Breast epithelium (tissue), 3 donors: ENCODE results near the gene FOSL1.

Experiments
- POLR2AphosphoS5 ChIP-seq, 3 donors: sonication (generic); formaldehyde crosslinking; IDR thresholded peaks; one replicate each; pipeline ENCODE4 v1.6.1; 2017; ENCODE audit warnings: antibody characterized with exemption in 3 of 3
- TF ChIP-seq, protein P1 (sequence below), 3 donors: fragments of 450-650 bp; IDR thresholded peaks; one replicate each; pipeline ENCODE4 v1.5.1; 2016 to 2017; ENCODE audit warnings: antibody characterized with exemption in 3 of 3, mild to moderate bottlenecking in 3 of 3, moderate library complexity in 3 of 3

DNA sequence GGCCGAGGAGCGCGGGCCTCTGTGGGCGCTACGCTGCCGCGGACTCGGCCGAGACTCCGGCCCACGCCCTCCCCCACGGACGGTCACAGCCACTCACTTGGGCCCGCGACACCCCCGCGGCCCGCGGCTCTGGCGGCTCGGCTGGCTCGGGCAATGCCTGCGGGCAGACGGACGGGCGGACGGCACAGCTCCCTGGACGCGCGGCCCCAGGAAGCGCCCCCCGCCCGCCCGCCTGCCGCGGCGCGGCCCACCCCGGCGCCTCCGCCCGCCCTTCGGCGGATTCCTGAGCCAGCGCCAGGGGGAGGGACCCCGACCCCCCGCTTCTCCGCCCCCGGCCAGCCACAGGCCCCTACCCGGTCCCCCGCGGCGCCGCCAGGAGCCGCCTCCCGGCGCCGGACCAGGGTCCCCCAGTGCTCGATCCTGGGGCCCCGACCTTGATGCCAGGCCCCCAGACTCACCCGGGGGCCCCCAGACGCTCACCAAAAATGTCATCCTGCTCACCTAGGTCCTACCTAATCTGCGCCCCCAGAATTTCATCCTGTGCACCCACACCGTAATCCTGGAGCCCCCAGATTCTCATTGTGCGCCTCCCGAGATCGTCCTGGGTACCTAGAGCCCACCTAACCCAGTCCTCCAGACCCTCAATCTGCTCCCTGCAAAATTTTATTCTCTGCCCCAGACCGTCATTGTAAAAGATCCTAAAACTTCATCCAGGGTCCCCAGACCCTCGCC is 27.4 kb downstream of the FOSL1 start, which contains the start of gene EFEMP2:
- TF ChIP-seq, protein P1, sequence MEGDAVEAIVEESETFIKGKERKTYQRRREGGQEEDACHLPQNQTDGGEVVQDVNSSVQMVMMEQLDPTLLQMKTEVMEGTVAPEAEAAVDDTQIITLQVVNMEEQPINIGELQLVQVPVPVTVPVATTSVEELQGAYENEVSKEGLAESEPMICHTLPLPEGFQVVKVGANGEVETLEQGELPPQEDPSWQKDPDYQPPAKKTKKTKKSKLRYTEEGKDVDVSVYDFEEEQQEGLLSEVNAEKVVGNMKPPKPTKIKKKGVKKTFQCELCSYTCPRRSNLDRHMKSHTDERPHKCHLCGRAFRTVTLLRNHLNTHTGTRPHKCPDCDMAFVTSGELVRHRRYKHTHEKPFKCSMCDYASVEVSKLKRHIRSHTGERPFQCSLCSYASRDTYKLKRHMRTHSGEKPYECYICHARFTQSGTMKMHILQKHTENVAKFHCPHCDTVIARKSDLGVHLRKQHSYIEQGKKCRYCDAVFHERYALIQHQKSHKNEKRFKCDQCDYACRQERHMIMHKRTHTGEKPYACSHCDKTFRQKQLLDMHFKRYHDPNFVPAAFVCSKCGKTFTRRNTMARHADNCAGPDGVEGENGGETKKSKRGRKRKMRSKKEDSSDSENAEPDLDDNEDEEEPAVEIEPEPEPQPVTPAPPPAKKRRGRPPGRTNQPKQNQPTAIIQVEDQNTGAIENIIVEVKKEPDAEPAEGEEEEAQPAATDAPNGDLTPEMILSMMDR (IDR thresholded peaks at IDR 0.05): no peak
- TF ChIP-seq POLR2AphosphoS5 (IDR thresholded peaks at IDR 0.05): no peak
